ENCODE data around the gene WDHD1. TPM values are rescaled to one million over a fixed set of nuclear protein-coding genes. Genes with fewer than 3 reads are reported as not detected.

WDHD1 gene
- total RNA-seq, 2 experiments from 2014 or later: 33.5 to 60.3 TPM

- no peaks in the 10 kb centered on the region for H3K9me2 ChIP-seq (ENCODE audit: insufficient read depth, low read length)
- no peaks in the 10 kb centered on the region for H3K79me2 ChIP-seq (ENCODE audit: insufficient read depth, low read depth, low read length)
- TF ChIP-seq EZH2phosphoT487 (IDR thresholded peaks at IDR 0.05; ENCODE audit: borderline replicate concordance, low read depth, low read length): no peak
- TF ChIP-seq CTCF (conservative IDR thresholded peaks at IDR 0.05; ENCODE audit: low read length): no peak
- ChIA-PET CTCF (ENCODE audit: unreplicated experiment) (no interaction called here), POLR2A (no interaction called here)
- H3K4me1 ChIP-seq (ENCODE audit: insufficient read depth, low read length, poor library complexity, severe bottlenecking): no peaks in the 10 kb centered on the region
- intact Hi-C loops (cut with micrococcal nuclease; ENCODE audit: unreplicated experiment): no loop called here
- peaks cover 91% of the 10 kb centered on the region for H3K36me3 ChIP-seq (ENCODE audit: insufficient read depth, low read length)
- no peak overlapping the region for H2AFZ ChIP-seq (ENCODE audit: low read length)
- H3K4me2 ChIP-seq (ENCODE audit: low read length): no peak overlapping the region
- H4K20me1 ChIP-seq (ENCODE audit: insufficient read depth, low read length): no peaks in the 10 kb centered on the region
- no peak overlapping the region for H3K4me3 ChIP-seq (ENCODE audit: low read depth, low read length, poor library complexity, severe bottlenecking)
- DNase-seq (ENCODE audit: low spot score): no peak
- BruUV-seq (replicated peaks): no TSS peak
- no peak overlapping the region for H3K27ac ChIP-seq (ENCODE audit: low read depth, low read length, poor library complexity, severe bottlenecking)
- H3K9me3 ChIP-seq (ENCODE audit: low read length): no peaks in the 10 kb centered on the region
Measured at GRCh38 chr14:55000381-55000780, 26.5 kb downstream of the WDHD1 start.

- ChIA-PET POLR2A (no interaction called here), CTCF (ENCODE audit: unreplicated experiment) (no interaction called here)
- no peak overlapping the region for H2AFZ ChIP-seq (ENCODE audit: low read length)
- no peak overlapping the region for H3K27ac ChIP-seq (ENCODE audit: low read depth, low read length, poor library complexity, severe bottlenecking)
- no peak overlapping the region for H3K4me3 ChIP-seq (ENCODE audit: low read depth, low read length, poor library complexity, severe bottlenecking)
- TF ChIP-seq EZH2phosphoT487 (IDR thresholded peaks at IDR 0.05; ENCODE audit: borderline replicate concordance, low read depth, low read length): no peak
- no peak for TF ChIP-seq CTCF (conservative IDR thresholded peaks at IDR 0.05; ENCODE audit: low read length)
- H4K20me1 ChIP-seq (ENCODE audit: insufficient read depth, low read length): no peaks in the 10 kb centered on the region
- BruUV-seq (replicated peaks): no TSS peak
- no peaks in the 10 kb centered on the region for H3K4me1 ChIP-seq (ENCODE audit: insufficient read depth, low read length, poor library complexity, severe bottlenecking)
- no peaks in the 10 kb centered on the region for H3K79me2 ChIP-seq (ENCODE audit: insufficient read depth, low read depth, low read length)
- no peak overlapping the region for H3K4me2 ChIP-seq (ENCODE audit: low read length)
- H3K36me3 ChIP-seq (ENCODE audit: insufficient read depth, low read length): peaks cover 92% of the 10 kb centered on the region
- DNase-seq (ENCODE audit: low spot score): no peak
- intact Hi-C loops (cut with micrococcal nuclease; ENCODE audit: unreplicated experiment): no loop called here
- H3K9me2 ChIP-seq (ENCODE audit: insufficient read depth, low read length): no peaks in the 10 kb centered on the region
- H3K9me3 ChIP-seq (ENCODE audit: low read length): no peaks in the 10 kb centered on the region
Measured at GRCh38 chr14:54985156-54985555, 41.7 kb downstream of the WDHD1 start.

GRCh38 chr14:54981698-54982097, 45.2 kb downstream of the WDHD1 start:
- no peak overlapping the region for H2AFZ ChIP-seq (ENCODE audit: low read length)
- H3K4me1 ChIP-seq (ENCODE audit: insufficient read depth, low read length, poor library complexity, severe bottlenecking): no peaks in the 10 kb centered on the region
- no TSS peak for BruUV-seq (replicated peaks)
- H3K9me3 ChIP-seq (ENCODE audit: low read length): no peaks in the 10 kb centered on the region
- no peak overlapping the region for H3K4me2 ChIP-seq (ENCODE audit: low read length)
- DNase-seq (ENCODE audit: low spot score): no peak
- intact Hi-C loops (cut with micrococcal nuclease; ENCODE audit: unreplicated experiment): no loop called here
- H3K4me3 ChIP-seq (ENCODE audit: low read depth, low read length, poor library complexity, severe bottlenecking): no peak overlapping the region
- TF ChIP-seq CTCF (conservative IDR thresholded peaks at IDR 0.05; ENCODE audit: low read length) (peak; percentile 66), EZH2phosphoT487 (IDR thresholded peaks at IDR 0.05; ENCODE audit: borderline replicate concordance, low read depth, low read length) (no peak)
- no peaks in the 10 kb centered on the region for H4K20me1 ChIP-seq (ENCODE audit: insufficient read depth, low read length)
- H3K79me2 ChIP-seq (ENCODE audit: insufficient read depth, low read depth, low read length): no peaks in the 10 kb centered on the region
- POLR2A ChIA-PET: interaction anchor here (0.6 kb wide), 1 partner anchor 10 kb away, joined by 4 read pairs; no protein-coding TSS in a partner anchor
- no peak overlapping the region for H3K27ac ChIP-seq (ENCODE audit: low read depth, low read length, poor library complexity, severe bottlenecking)
- CTCF ChIA-PET (ENCODE audit: unreplicated experiment): no interaction called here
- no peaks in the 10 kb centered on the region for H3K9me2 ChIP-seq (ENCODE audit: insufficient read depth, low read length)
- H3K36me3 ChIP-seq (ENCODE audit: insufficient read depth, low read length): peaks cover 94% of the 10 kb centered on the region
